HG03378 (cell line): Measurements from ENCODE around the gene OPN1LW.
A peak's percentile ranks its signal among the peaks of the same experiment; 100 is the strongest.
"Not testable (repeated sequence)": the region's sequence is repeated elsewhere in the genome, so short reads cannot be mapped to it uniquely, and the experiment has no call there.

ENCODE experiments used
- ATAC-seq: cut with Tn5 transposase; IDR thresholded peaks from one replicate; pipeline ENCODE4 v1.9.1; 2021; ENCODE audit warnings: mild to moderate bottlenecking, moderate library complexity; ENCODE audit not compliant: unreplicated experiment

The OPN1LW gene

DNA sequence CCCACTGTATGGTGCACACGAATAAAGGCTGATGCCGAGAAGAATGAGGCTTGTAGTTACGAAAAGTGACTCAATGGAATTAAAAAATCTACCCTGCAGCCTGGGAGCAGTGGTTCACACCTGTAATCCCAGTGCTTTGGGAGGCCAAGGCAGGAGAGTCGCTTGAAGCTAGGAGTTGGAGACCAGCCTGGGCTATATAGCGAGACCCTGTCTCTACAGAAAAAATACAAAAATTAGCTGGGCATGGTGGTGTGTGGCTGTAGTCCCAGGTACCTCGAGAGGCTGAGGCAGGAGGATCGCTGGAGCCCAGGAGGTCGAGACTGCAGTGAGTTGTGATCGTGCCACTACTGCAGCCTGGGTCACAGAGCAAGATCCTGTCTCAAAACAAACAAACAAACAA, 11.7 kb upstream of the OPN1LW start:
- no peak for ATAC-seq

DNA sequence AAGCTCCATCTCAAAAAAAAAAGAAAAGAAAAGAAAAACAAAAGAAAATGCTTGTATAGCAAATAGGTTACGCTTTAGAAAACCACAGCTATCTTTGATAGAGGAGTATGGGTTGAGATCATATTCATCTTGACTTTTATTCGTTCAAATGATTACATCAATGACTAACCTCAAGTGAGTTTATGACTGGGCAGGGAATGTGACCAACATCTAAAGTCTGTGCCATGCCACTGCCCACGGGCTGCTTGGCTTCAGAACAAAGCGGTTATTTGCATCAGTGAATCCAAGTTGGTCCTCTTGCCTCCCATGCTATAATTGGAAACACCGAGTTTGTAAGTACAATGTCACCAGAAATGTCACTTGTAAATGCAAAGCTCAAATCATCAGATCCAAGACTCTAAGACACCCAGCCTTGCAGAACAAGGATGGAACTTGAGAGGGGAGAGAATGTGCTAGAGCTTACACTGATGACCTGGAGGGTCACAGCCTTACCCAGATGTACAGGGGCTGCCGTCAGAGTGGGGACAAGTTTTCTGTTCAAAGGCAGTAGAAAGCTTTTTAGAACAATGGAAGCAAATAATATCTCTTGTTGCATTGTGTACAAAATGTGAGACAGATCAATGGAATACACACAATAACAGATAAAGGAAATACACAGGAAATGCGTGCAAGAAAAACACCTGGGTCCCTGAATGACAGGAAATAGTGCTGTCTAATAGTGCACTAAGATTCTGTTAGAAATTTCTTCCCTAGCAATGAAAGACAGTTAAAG, 8.4 kb upstream of the OPN1LW start:
- ATAC-seq = no peak

DNA sequence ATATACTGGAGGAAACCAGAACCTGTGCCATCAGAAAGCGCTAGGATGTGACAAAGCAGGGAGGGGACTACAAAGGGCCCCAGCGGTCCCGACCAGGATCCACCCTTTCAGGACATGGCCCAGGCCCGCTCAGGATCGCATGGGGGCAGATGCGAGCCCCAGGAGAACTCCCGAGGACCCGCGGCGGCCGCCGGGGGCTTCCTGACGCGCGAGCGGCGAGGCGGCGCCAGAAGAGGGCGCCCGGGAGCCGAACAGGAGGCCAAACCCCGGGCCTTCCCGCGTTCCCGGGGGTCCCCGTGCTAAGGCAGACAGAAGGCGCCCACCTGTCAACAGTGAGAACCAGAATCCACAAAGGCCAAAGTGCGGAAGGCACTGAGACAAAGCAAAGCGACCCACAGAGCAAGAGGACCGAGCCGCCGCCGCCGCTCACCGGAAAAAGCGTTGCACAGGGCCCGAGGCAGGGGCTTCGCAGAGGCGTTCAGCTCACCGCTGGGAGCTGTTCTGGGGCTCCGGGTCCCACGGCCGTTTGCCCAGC, 7.3 kb upstream of the OPN1LW start:
- no peak for ATAC-seq

DNA sequence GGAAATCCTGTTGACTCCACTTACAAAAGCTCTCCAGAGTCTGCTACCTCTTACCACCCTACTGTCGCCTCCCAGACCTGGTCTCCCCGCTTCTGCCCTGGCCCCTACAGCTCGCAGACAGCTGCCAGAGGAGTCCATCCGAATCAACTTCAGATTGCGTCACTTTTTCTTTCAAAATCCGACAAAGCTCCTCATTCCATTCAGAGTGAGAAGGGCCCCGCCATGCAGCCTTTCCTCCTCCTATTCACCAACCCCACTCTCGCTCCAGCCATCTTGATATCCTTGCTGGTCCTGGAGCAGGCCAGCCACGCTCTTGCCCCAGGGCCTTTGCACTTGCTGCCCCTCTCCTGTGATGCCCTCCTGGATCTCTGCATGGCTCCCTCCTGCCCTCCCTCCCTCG, 5.2 kb upstream of the OPN1LW start:
- ATAC-seq = no peak

DNA sequence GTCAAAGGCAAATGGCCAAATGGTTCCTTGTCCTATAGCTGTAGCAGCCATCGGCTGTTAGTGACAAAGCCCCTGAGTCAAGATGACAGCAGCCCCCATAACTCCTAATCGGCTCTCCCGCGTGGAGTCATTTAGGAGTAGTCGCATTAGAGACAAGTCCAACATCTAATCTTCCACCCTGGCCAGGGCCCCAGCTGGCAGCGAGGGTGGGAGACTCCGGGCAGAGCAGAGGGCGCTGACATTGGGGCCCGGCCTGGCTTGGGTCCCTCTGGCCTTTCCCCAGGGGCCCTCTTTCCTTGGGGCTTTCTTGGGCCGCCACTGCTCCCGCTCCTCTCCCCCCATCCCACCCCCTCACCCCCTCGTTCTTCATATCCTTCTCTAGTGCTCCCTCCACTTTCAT, 3.8 kb upstream of the OPN1LW start:
- no peak for ATAC-seq

DNA sequence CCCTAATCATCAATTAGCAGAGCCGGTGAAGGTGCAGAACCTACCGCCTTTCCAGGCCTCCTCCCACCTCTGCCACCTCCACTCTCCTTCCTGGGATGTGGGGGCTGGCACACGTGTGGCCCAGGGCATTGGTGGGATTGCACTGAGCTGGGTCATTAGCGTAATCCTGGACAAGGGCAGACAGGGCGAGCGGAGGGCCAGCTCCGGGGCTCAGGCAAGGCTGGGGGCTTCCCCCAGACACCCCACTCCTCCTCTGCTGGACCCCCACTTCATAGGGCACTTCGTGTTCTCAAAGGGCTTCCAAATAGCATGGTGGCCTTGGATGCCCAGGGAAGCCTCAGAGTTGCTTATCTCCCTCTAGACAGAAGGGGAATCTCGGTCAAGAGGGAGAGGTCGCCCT, 3.3 kb upstream of the OPN1LW start:
- ATAC-seq = no peak

DNA sequence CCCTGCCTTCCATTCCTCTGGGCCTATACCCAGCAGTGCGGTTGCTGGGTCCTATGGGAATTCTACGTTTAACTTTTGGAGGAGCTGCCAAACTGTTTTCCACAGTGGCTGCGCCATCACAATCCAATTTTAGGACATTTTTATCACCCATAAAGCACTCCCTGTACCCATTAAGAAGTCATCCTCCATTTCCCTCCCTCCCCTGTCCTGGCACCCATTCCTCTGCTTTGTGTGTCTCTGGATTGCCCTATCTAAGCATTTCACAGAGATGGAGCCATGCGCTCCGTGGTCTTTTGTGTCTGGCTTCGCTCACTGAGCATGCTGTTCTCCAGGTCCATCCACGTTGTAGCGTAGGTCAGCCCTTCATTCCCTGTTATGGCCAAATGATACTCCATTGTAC, 1.7 kb upstream of the OPN1LW start:
- no peak for ATAC-seq

DNA sequence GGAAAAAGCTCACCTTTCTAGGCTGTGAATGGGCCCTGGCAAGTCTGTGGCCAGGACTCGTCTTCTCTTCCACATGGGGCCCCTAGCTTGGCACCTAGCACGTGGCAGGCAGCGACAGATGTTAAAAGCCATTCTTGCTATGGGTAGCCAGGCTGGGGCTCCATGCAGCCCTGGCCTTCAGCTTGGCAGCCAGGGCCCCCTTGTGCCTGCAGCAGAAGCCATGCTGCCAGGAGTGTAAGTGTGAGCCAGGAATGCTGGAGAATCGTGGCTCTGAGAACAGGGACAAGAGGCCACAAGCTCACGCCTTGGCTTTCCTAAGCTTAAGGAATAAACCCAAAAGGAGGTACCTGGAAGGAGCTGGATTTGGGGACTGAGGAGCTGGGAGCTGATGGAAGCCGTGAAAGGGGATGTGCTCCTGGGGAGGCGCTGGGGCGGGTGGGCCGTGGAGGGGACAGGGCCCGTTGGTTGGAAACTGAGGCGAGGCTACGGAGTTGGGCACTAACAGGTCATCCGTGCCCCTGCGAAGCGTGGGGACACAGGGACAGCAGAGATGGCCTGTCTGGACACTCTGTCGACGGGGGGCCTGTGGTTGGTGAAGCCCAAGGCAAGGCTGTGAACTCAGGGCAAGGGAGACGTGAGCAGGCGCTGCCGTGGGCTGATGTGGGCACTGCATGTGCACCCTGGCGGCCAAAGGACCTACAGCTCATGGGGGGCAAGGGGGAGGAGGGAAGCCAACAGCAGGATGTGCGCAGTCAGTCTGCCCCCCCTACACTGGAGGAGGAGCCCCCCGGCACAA, 895 bp upstream of the OPN1LW start:
- no peak for ATAC-seq

DNA sequence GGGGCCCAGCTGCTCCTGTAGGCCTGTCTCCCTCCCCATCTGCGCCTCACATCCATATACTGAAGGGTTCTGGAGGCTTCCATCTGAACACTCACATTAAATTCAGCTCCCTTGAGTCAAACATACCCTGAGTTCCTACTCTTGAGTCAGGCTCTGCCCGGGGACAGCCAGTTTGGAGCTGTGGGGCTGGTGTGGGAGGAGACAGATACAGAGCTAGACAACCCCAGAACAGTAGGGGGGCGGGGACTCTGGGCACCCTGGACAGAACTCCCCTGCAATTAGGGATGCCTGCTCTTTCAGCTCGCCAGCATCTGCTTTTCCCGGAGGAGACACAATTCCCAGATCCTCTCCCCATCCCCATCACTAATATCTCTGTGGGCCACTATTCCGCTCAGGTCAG, 7.0 kb downstream of the OPN1LW start:
- not testable (repeated sequence) for ATAC-seq

DNA sequence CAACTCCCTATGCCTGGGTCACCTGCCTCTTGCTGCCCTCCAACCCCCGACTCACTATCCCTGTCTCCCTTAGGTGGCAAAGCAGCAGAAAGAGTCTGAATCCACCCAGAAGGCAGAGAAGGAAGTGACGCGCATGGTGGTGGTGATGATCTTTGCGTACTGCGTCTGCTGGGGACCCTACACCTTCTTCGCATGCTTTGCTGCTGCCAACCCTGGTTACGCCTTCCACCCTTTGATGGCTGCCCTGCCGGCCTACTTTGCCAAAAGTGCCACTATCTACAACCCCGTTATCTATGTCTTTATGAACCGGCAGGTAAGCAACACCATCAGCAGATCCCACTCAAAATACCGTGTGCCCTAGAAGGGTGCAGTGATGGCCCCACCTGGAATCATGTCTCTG, 12.2 kb downstream of the OPN1LW start:
- ATAC-seq = not testable (repeated sequence)

DNA sequence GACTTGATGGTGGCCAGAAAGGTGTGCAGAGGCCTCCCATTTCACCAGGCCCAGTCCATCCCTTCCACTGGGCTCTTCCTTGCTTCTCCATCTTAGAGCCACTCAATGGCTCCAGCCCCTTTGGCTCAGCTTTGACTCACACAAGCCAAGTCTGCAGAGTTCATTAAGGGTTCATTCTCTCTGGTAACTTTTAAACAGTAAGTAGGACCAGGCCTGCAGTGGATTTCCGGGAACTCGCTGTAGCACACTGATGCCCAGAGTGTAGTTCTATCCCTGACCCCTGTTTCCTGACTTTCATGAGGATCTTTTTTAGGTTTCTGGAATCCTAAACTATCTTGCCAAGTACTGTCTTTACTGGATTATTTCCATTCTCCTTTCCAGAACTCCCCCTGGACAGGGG, 13.2 kb downstream of the OPN1LW start:
- ATAC-seq = not testable (repeated sequence)

DNA sequence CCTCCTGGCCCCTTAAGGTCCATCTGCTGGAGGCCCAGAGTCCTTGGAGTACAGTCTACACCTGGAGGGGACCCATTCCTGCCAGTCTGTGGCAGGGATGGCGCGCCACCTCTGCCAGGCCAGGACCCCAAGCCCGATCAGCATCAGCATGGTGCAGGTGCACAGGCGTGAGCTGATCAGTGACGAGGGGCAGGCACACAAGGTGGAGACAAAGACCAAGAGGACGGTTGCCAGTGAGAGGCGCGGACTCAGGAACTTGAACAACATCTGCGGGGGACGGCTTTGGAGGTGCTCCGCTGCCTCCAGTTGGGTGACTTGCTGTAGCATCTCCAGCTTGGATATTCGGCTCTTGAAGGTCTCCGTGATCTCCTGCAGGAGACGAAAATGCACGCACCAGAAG, 15.3 kb downstream of the OPN1LW start:
- not testable (repeated sequence) for ATAC-seq

DNA sequence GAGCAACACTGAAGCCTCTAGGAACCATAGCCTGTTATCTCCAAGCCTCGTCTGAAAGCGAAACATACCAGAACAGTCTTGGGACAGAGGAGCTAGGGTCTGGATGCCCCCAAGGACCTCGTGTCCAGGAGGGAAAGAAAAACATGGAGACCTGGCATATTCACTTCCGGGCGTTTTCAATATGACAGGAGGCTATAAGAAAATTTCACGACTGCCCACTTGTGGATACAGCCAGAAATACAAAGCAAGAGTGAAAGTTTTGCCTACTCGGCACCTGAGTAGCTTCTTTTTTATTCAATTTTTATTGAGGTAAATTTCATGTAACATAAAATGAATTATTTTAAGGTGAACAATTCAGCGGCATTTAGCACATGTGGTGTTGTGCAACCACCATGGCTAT, 20.9 kb downstream of the OPN1LW start:
- not testable (repeated sequence) for ATAC-seq

DNA sequence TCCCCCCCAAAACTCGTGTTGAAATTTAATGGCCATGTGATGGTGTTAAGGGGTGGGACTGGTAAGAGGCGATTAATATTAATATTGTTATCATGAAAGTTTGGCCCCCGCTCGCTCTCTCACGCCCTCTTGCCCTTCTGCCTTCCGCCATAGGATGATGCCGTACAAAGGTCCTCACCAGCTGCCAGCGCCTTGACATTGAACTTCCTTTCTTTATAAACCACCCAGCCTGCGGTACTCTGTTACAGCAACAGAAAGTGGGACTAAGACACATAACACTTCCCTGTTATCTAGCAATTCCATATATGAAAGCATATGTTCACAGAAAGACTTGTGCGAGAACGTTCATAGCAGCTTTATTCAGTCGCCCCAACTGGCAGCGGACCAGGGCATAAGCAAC, 24.3 kb downstream of the OPN1LW start:
- ATAC-seq = not testable (repeated sequence)

DNA sequence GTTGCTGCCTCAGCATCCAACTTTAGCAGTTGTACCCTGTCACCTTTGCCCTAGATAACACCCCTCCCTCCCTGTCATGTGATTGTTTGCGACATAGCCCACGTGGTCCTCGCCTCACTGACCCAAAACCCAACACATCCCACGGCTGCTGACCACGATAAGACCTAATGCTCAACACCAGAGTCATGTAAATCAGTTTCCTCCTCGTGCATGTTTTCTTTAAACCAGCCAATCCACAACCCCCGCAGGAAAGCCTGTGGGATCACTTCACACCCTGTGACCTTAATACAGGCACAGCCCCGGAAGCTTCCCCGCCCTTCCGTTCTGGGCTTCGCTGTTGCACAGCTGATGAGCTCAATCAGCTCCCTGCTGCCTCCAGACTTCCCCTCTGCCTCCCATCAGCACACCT, 28.5 kb downstream of the OPN1LW start:
- peak; percentile 78 for ATAC-seq

DNA sequence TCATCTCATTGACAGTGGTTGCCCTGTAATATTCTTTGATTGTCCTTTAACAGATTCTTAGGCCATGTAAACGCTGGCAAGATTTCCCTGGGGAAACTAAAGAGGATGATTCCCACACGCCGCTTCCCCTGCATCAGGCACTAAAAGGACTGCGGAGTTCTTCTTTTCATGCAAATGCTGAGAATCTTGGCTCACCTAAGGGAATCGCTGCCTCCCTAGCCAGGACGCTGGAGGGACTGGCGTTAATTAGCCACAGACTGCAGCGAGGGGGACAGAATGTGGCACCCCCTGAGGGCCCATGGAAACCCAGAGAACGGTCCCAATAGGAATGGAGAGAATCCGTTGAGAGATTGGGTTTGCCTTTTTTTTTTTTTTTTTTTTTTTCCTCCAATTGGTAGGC, 30.3 kb downstream of the OPN1LW start:
- not testable (repeated sequence) for ATAC-seq

DNA sequence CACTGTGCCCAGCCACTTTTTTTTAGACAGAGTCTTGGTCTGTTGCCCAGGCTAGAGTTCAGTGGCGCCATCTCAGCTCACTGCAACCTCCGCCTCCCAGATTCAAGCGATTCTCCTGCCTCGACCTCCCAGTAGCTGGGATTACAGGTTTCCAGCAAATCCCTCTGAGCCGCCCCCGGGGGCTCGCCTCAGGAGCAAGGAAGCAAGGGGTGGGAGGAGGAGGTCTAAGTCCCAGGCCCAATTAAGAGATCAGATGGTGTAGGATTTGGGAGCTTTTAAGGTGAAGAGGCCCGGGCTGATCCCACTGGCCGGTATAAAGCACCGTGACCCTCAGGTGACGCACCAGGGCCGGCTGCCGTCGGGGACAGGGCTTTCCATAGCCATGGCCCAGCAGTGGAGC, 38.3 kb downstream of the OPN1LW start, which contains the start of gene OPN1MW:
TSS of gene OPN1MW (plus strand) at position 301 of the 400 bp plus-strand sequence. CDS start at position 383, 82 bp downstream.
- ATAC-seq = not testable (repeated sequence)

DNA sequence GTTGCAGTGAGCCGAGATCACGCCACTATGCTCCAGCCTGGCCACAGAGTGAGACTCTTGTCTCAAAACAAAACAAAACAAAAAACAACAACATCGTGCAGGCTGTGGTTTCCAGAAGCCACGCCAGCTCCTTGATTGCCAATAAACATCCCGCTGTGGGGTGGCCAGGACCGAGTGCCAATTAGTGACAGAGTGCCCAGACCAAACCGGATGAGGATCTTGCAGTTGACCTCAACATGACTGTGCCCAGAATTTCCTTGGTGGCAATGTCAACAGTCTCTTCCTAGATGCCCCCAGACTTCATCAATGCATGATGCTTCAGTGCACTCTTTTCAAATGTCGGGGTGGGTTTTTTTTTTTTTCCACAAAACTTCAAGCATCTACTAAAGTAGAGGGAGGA, 39.8 kb downstream of the OPN1LW start:
- ATAC-seq = not testable (repeated sequence)

DNA sequence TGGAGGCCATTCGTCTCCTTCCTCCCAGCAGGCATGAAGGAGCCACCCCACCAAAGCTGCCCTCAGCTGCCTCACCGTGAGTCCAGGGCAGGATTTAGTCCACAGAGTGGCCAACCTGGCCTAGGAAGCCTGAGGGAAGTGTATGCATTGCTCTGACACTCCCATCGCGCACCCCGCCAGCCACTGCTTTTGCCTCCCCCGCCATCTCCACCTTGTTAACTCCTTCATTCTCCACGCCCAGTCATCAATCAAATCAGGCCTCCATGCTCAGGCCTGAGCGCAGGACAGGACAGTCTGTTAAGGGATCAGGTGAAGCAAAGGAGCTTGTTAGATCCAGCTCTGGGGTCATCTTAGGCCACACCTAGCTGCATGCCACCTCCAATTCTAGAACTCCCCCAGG, 48.8 kb downstream of the OPN1LW start:
- not testable (repeated sequence) for ATAC-seq

DNA sequence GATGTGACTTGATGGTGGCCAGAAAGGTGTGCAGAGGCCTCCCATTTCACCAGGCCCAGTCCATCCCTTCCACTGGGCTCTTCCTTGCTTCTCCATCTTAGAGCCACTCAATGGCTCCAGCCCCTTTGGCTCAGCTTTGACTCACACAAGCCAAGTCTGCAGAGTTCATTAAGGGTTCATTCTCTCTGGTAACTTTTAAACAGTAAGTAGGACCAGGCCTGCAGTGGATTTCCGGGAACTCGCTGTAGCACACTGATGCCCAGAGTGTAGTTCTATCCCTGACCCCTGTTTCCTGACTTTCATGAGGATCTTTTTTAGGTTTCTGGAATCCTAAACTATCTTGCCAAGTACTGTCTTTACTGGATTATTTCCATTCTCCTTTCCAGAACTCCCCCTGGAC, 50.3 kb downstream of the OPN1LW start:
- not testable (repeated sequence) for ATAC-seq

DNA sequence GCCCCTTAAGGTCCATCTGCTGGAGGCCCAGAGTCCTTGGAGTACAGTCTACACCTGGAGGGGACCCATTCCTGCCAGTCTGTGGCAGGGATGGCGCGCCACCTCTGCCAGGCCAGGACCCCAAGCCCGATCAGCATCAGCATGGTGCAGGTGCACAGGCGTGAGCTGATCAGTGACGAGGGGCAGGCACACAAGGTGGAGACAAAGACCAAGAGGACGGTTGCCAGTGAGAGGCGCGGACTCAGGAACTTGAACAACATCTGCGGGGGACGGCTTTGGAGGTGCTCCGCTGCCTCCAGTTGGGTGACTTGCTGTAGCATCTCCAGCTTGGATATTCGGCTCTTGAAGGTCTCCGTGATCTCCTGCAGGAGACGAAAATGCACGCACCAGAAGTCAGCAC, 52.4 kb downstream of the OPN1LW start:
- ATAC-seq = not testable (repeated sequence)
